ENCODE data around the gene KIRREL3.

Gene KIRREL3

DNA sequence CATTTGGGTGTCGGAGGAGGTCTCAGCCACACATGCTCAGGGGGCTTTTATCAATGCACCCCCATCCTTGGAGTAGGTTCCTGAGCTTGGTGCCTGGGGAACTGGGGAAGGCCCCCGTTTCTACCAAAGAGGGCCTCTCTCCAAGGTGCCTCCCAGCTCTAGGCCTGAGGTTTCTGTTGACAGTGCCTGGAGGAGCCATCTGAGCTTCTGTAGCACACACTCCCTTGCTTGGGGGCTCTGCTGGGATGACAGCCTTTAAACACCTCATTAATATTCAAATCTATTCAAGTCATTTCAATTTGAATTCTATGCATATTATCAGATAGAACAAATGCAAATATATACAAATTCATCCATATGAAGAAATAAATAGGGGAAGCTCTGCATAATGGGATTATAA lies 18.9 kb downstream of the KIRREL3 start:
- no peak overlapping the region for H3K27ac ChIP-seq (ENCODE audit: low read depth, low read length)
- H3K79me2 ChIP-seq (ENCODE audit: control insufficient read depth, insufficient read depth, low read length, unreplicated experiment), result no peaks in the 10 kb centered on the region
- no peaks in the 10 kb centered on the region for H3K27me3 ChIP-seq (ENCODE audit: insufficient read depth, low read length)
- no peak overlapping the region for H3K4me3 ChIP-seq (ENCODE audit: low read depth, low read length)
- H3K4me1 ChIP-seq (ENCODE audit: control insufficient read depth, insufficient read depth, low read length, unreplicated experiment), result no peaks in the 10 kb centered on the region
- H2AFZ ChIP-seq (ENCODE audit: low read length, unreplicated experiment), result no peak overlapping the region
- H3K36me3 ChIP-seq (ENCODE audit: insufficient read depth, low read length), result no peaks in the 10 kb centered on the region

DNA sequence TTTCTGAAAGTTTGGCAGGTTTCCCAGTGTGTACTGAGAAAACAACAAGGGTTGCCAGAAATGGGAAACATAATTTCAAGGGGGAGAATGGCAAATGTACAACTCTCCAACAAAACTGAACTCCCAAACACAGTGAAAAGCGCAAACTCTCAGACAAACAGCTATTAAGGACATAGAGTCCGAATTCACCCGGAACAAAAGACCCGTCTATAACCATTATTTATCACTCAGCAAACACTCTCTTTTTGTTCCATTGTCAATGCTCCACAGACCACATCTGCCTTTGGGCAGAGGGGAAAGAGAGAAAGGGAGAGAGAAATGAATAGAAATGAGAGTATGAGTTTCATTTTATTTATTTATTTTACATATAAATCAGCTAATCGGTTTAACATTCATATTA lies 21.7 kb downstream of the KIRREL3 start:
- no peaks in the 10 kb centered on the region for H3K4me1 ChIP-seq (ENCODE audit: control insufficient read depth, insufficient read depth, low read length, unreplicated experiment)
- H3K4me3 ChIP-seq (ENCODE audit: low read depth, low read length), result no peak overlapping the region
- no peaks in the 10 kb centered on the region for H3K79me2 ChIP-seq (ENCODE audit: control insufficient read depth, insufficient read depth, low read length, unreplicated experiment)
- no peak overlapping the region for H2AFZ ChIP-seq (ENCODE audit: low read length, unreplicated experiment)
- H3K27me3 ChIP-seq (ENCODE audit: insufficient read depth, low read length), result no peaks in the 10 kb centered on the region
- no peaks in the 10 kb centered on the region for H3K36me3 ChIP-seq (ENCODE audit: insufficient read depth, low read length)
- H3K27ac ChIP-seq (ENCODE audit: low read depth, low read length), result no peak overlapping the region

DNA sequence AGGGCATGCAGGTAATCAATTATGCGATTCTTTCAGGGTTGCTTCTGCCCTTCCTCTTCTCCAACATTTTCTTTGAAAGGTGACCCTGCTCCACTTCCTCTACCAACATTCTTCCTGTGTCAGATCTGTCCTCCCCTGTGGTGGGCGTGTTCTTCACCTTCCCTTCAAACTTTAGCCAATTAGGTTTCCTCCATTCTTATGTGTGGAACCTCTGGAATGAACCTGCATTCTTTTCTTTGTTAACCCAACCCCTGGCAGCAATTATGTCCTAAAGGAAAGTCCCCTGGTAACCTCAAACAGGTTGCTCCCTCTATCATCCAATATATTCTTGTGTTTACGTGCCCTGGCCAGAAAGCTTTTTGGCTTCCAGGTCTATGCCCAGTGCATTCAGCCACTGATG lies 22.4 kb downstream of the KIRREL3 start:
- Histone ChIP-seq H3K4me3 (ENCODE audit: low read depth, low read length) (no peak overlapping the region), H3K79me2 (ENCODE audit: control insufficient read depth, insufficient read depth, low read length, unreplicated experiment) (no peaks in the 10 kb centered on the region), H3K27me3 (ENCODE audit: insufficient read depth, low read length) (no peaks in the 10 kb centered on the region), H3K4me1 (ENCODE audit: control insufficient read depth, insufficient read depth, low read length, unreplicated experiment) (no peaks in the 10 kb centered on the region), H3K36me3 (ENCODE audit: insufficient read depth, low read length) (no peaks in the 10 kb centered on the region), H3K27ac (ENCODE audit: low read depth, low read length) (no peak overlapping the region), H2AFZ (ENCODE audit: low read length, unreplicated experiment) (no peak overlapping the region)

DNA sequence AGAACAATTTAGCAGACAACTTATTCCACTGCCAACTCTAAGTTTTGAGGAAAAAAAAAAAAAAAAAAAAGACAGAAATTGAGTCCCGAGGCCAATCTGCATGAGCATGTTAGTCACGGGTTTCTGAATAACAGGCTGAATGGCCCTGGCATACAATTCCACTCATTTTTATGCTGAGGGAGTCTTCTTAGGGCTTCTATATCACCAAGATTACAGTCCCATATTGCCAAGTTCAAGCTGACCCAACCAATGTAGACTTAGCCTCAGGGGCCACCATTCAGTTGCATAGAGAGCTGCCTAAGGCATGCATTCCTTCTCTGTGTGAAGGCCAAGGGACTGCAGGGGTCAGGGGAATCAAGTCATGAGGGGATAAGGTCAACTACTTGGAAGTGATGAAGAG lies 27.5 kb downstream of the KIRREL3 start:
- Histone ChIP-seq H3K79me2 (ENCODE audit: control insufficient read depth, insufficient read depth, low read length, unreplicated experiment) (no peaks in the 10 kb centered on the region), H3K27ac (ENCODE audit: low read depth, low read length) (no peak overlapping the region), H3K4me3 (ENCODE audit: low read depth, low read length) (no peak overlapping the region), H3K27me3 (ENCODE audit: insufficient read depth, low read length) (no peaks in the 10 kb centered on the region), H3K4me1 (ENCODE audit: control insufficient read depth, insufficient read depth, low read length, unreplicated experiment) (peaks cover 8% of the 10 kb centered on the region), H2AFZ (ENCODE audit: low read length, unreplicated experiment) (no peak overlapping the region), H3K36me3 (ENCODE audit: insufficient read depth, low read length) (no peaks in the 10 kb centered on the region)

DNA sequence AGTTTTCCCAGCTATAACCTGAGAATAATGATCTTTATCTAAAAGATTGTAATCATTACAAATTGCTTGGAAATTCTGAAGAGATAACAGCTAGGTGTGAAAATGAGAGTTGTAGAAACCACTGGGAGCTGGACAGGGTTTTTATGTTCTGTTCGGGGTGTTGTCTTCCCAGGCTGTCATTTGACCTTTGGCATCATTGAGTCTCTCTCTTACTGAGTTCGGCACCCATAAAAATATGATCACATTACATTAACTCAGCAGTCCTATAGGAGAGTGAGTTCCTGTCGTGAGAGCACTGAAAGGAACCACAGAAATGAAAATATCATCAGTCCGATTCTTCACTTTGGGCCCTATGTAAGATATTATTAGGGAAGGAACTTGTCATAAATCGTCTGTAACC lies 29.3 kb downstream of the KIRREL3 start:
- Histone ChIP-seq H3K36me3 (ENCODE audit: insufficient read depth, low read length) (no peaks in the 10 kb centered on the region), H3K79me2 (ENCODE audit: control insufficient read depth, insufficient read depth, low read length, unreplicated experiment) (no peaks in the 10 kb centered on the region), H3K27me3 (ENCODE audit: insufficient read depth, low read length) (no peaks in the 10 kb centered on the region), H2AFZ (ENCODE audit: low read length, unreplicated experiment) (no peak overlapping the region), H3K27ac (ENCODE audit: low read depth, low read length) (no peak overlapping the region), H3K4me1 (ENCODE audit: control insufficient read depth, insufficient read depth, low read length, unreplicated experiment) (peaks cover 8% of the 10 kb centered on the region), H3K4me3 (ENCODE audit: low read depth, low read length) (no peak overlapping the region)

DNA sequence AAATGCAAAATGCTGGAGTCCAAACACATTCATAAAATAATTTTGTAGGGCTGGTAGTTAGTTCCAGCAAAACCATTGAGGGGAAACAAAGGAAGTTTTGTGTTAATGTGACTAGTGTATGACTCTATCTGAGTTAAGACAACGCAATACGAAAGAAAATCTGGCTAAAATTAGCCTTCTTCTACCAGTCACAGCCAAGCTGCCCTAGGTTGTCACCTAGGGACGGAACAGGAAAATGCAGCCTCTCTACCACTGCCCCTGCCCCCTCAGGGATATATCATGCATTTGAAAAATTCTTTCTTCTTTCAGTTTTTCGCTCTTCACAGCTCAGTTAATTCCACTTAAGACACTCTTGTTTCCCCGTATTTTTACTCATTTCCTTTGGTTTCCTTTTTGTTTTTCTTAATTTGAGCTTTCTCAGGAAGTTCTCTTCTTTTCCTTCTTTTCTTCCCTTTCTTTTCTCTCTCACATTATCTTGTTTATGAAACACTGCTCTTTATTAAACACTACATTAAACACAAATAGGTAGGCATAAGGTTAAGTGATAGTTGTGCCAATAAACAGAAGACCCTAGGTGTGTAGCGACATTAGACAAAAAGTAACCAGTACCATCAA lies 30.6 kb downstream of the KIRREL3 start:
- Histone ChIP-seq H2AFZ (ENCODE audit: low read length, unreplicated experiment) (peak overlapping the region; percentile 62), H3K79me2 (ENCODE audit: control insufficient read depth, insufficient read depth, low read length, unreplicated experiment) (no peaks in the 10 kb centered on the region), H3K36me3 (ENCODE audit: insufficient read depth, low read length) (no peaks in the 10 kb centered on the region), H3K27me3 (ENCODE audit: insufficient read depth, low read length) (no peaks in the 10 kb centered on the region), H3K4me3 (ENCODE audit: low read depth, low read length) (no peak overlapping the region), H3K4me1 (ENCODE audit: control insufficient read depth, insufficient read depth, low read length, unreplicated experiment) (peaks cover 8% of the 10 kb centered on the region), H3K27ac (ENCODE audit: low read depth, low read length) (no peak overlapping the region)

DNA sequence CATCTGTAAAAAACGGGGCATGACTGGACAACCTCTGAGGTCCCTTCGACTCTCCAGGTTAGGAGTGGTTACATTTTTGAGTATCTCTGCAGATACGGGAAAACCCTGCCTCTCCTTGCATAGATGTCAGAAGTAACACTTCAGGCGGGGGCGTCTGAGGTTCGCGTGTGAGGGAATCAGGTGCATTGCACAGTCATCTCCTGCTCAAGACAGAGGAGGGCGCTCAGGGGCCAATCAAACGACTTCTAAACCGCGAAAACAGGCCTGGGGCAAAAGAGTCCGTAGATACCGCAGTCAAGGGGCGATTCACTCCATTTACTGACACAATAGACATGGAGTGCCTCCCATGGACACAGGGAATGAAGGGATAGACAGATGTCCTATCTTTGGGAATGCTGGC lies 31.7 kb downstream of the KIRREL3 start:
- Histone ChIP-seq H3K27me3 (ENCODE audit: insufficient read depth, low read length) (no peaks in the 10 kb centered on the region), H2AFZ (ENCODE audit: low read length, unreplicated experiment) (no peak overlapping the region)

DNA sequence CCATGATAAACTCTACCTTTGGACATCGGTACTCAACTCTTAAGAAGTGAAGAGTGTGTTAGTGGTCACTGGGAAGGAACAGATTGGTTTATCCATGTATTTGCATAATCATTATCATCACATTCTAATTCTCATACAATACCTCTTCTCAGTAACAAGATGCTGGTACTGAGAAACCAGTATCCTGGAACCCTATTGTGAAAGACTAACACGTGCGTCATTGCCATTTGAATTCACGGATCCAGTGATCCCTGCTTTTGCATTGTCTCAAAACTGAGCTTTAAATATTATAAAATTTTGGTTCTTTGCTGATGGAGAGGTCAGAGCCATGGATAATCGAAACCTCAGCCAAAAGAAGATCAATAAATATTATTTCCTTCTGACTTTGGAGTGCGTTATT lies 35.2 kb downstream of the KIRREL3 start:
- Histone ChIP-seq H3K79me2 (ENCODE audit: control insufficient read depth, insufficient read depth, low read length, unreplicated experiment) (peaks cover 3% of the 10 kb centered on the region), H2AFZ (ENCODE audit: low read length, unreplicated experiment) (no peak overlapping the region), H3K27me3 (ENCODE audit: insufficient read depth, low read length) (no peaks in the 10 kb centered on the region), H3K27ac (ENCODE audit: low read depth, low read length) (no peak overlapping the region), H3K36me3 (ENCODE audit: insufficient read depth, low read length) (no peaks in the 10 kb centered on the region), H3K4me3 (ENCODE audit: low read depth, low read length) (no peak overlapping the region), H3K4me1 (ENCODE audit: control insufficient read depth, insufficient read depth, low read length, unreplicated experiment) (peaks cover 20% of the 10 kb centered on the region)

More for the DNA sequence above, 31.7 kb downstream of the KIRREL3 start:
- H3K79me2 ChIP-seq (ENCODE audit: control insufficient read depth, insufficient read depth, low read length, unreplicated experiment), result no peaks in the 10 kb centered on the region
- H3K4me3 ChIP-seq (ENCODE audit: low read depth, low read length), result no peak overlapping the region
- no peaks in the 10 kb centered on the region for H3K36me3 ChIP-seq (ENCODE audit: insufficient read depth, low read length)
- H3K27ac ChIP-seq (ENCODE audit: low read depth, low read length), result no peak overlapping the region
- peaks cover 10% of the 10 kb centered on the region for H3K4me1 ChIP-seq (ENCODE audit: control insufficient read depth, insufficient read depth, low read length, unreplicated experiment)

DNA sequence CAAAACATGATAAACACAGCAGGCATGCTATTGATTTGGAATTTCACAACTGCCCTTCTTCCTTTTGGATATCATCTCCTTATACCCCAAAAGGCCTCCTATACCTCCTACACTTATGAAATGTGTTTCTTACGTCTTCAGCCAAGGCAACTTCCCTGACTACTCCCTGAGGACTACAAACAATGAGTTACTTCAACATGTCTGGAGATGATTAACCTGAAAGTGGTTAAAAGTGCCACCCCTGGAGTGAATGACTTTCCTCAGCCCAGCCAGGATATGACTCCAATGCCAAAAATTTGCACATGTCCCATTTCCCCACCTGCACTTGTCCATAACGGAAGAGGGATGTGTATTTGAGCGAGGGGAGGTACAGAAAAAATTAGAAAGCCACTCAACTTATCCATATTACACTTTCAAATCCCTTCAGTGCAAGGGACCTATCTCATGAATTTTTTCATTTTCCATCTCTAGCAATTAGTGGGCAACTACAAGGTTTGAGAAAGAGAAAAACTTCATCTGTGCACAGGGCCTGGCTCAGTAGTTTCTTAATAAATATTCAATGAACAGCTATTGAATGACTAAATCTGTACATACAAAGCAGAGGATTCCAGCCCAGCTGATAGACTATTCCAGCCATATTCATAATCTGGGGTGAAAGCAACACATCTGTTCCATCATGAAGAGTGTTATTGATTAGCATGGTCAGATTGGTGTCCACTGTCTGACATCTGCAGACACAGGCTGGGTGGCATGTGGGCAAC lies 36.8 kb downstream of the KIRREL3 start:
- Histone ChIP-seq H3K4me1 (ENCODE audit: control insufficient read depth, insufficient read depth, low read length, unreplicated experiment) (peaks cover 13% of the 10 kb centered on the region), H2AFZ (ENCODE audit: low read length, unreplicated experiment) (no peak overlapping the region), H3K4me3 (ENCODE audit: low read depth, low read length) (no peak overlapping the region), H3K79me2 (ENCODE audit: control insufficient read depth, insufficient read depth, low read length, unreplicated experiment) (peaks cover 3% of the 10 kb centered on the region), H3K27ac (ENCODE audit: low read depth, low read length) (no peak overlapping the region), H3K27me3 (ENCODE audit: insufficient read depth, low read length) (no peaks in the 10 kb centered on the region), H3K36me3 (ENCODE audit: insufficient read depth, low read length) (no peaks in the 10 kb centered on the region)

DNA sequence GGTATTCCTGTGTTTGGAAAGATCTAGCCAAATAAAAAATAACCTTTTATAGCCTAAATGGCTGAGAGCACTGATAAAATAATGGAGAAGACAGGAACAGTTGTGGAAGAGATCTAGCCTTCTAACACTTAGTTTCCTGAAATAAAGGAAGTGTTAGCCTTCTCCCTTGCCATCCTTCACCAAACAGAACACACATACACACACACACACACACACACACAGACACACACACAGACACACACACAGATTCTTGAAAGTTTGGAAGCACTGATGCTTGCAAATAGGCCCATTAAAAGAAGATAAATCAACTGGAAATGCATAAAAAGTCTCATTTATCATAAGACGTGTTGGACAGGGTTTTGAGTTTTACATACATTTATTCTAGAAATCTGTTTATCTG lies 37.5 kb downstream of the KIRREL3 start:
- H3K36me3 ChIP-seq (ENCODE audit: insufficient read depth, low read length), result no peaks in the 10 kb centered on the region
- no peak overlapping the region for H3K4me3 ChIP-seq (ENCODE audit: low read depth, low read length)
- no peaks in the 10 kb centered on the region for H3K27me3 ChIP-seq (ENCODE audit: insufficient read depth, low read length)
- peaks cover 13% of the 10 kb centered on the region for H3K4me1 ChIP-seq (ENCODE audit: control insufficient read depth, insufficient read depth, low read length, unreplicated experiment)
- H2AFZ ChIP-seq (ENCODE audit: low read length, unreplicated experiment), result no peak overlapping the region
- H3K79me2 ChIP-seq (ENCODE audit: control insufficient read depth, insufficient read depth, low read length, unreplicated experiment), result peaks cover 3% of the 10 kb centered on the region
- no peak overlapping the region for H3K27ac ChIP-seq (ENCODE audit: low read depth, low read length)

DNA sequence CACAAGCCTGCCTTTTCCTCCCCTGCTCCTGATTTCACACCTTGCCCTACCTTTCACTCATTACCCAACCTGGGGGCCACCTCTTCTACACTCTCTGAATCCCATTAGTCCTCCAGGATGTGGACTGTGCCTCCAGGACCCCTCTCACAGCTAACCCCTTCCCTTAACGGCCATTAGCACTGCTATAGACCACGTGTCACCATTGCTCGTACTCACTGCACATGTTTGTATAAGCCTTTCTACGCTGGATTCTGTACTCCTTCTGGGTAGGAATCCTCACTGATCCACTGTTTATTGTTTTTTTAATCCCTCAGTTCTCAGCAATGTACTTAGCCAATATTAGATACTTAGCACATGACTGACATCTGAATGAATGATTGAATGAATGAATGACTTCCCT lies 40.9 kb downstream of the KIRREL3 start:
- Histone ChIP-seq H2AFZ (ENCODE audit: low read length, unreplicated experiment) (no peak overlapping the region), H3K79me2 (ENCODE audit: control insufficient read depth, insufficient read depth, low read length, unreplicated experiment) (peaks cover 3% of the 10 kb centered on the region), H3K27ac (ENCODE audit: low read depth, low read length) (no peak overlapping the region), H3K4me3 (ENCODE audit: low read depth, low read length) (no peak overlapping the region), H3K27me3 (ENCODE audit: insufficient read depth, low read length) (no peaks in the 10 kb centered on the region), H3K4me1 (ENCODE audit: control insufficient read depth, insufficient read depth, low read length, unreplicated experiment) (peaks cover 13% of the 10 kb centered on the region), H3K36me3 (ENCODE audit: insufficient read depth, low read length) (no peaks in the 10 kb centered on the region)

Data from ACC112 (cell line).